Measurements from ENCODE around the gene LRRC56. TPM values are rescaled to one million over a fixed set of nuclear protein-coding genes. Genes with fewer than 3 reads are reported as not detected.

The LRRC56 gene
- total and polyA plus RNA-seq, 2 of the 13 experiments (the other 11 are each of a cell fraction or from before 2014, with no cell fraction given) = 0.11 to 0.29 TPM

DNA sequence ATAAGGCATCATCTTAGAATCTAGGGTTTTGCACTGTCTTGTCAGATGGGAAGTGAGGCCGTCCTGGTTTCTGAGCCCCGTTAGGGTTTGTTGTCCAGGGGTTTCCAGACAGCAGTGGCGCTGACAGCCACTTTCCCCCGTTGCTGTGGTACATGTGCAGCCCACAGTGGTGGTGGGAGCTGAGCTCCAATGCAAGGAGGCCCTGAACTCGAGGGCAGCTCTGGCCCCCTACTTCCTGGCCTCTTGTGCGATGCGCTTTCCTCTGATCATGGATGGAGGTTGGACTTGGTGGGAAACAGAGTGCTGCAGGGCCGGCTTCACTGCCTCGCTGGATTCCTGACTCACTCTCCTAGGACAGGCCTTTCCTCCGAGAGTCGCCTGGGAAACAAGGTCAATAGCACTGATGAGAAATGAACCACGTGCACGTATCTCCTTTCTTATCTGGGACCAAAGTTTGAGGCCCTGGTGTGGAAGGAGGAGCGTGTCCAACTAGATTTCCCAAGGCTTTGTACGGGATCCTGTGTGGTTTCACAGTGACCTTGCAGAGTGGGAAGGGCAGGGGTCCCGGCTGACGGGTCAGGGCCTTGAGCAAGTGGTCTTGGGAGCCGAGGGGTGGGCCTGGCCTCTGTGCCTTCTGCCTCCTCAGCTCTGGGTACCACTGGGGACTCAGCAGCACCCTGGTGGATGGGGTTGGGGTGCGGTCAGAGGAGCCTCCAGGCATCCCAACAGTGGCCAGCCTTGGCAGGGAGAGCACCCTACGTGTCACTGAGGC is 42.7 kb downstream of the LRRC56 start (continued):
- TF ChIP-seq ZNF253 (CRISPR knock-in tag; IDR thresholded peaks at IDR 0.05; ENCODE audit: borderline replicate concordance) (no peak), REXO4 (CRISPR knock-in tag; IDR thresholded peaks at IDR 0.05; ENCODE audit: borderline replicate concordance) (no peak), SIN3A (IDR thresholded peaks at IDR 0.05; ENCODE audit: borderline replicate concordance, low read depth, low read length) (no peak), ZSCAN31 (CRISPR knock-in tag; IDR thresholded peaks at IDR 0.05; ENCODE audit: low read depth) (no peak), ZNF24 (IDR thresholded peaks at IDR 0.05) (no peak), DPF2 (CRISPR knock-in tag; IDR thresholded peaks at IDR 0.05; ENCODE audit: borderline replicate concordance, low read depth) (no peak), ELF3 (CRISPR knock-in tag; IDR thresholded peaks at IDR 0.05) (peak; percentile 24; the same call in 1 of the 2 replicates), MAFG (CRISPR knock-in tag; IDR thresholded peaks at IDR 0.05) (no peak), SRSF1 (optimal IDR thresholded peaks at IDR 0.05; ENCODE audit: low read depth, low read length) (no peak), SRY (CRISPR knock-in tag; IDR thresholded peaks at IDR 0.05) (0 out of 2 replicates have a peak, but pooled peaks have one; percentile 55), GPN1 (CRISPR knock-in tag; IDR thresholded peaks at IDR 0.05; ENCODE audit: borderline replicate concordance) (no peak)
- TF ChIP-seq, protein P1, sequence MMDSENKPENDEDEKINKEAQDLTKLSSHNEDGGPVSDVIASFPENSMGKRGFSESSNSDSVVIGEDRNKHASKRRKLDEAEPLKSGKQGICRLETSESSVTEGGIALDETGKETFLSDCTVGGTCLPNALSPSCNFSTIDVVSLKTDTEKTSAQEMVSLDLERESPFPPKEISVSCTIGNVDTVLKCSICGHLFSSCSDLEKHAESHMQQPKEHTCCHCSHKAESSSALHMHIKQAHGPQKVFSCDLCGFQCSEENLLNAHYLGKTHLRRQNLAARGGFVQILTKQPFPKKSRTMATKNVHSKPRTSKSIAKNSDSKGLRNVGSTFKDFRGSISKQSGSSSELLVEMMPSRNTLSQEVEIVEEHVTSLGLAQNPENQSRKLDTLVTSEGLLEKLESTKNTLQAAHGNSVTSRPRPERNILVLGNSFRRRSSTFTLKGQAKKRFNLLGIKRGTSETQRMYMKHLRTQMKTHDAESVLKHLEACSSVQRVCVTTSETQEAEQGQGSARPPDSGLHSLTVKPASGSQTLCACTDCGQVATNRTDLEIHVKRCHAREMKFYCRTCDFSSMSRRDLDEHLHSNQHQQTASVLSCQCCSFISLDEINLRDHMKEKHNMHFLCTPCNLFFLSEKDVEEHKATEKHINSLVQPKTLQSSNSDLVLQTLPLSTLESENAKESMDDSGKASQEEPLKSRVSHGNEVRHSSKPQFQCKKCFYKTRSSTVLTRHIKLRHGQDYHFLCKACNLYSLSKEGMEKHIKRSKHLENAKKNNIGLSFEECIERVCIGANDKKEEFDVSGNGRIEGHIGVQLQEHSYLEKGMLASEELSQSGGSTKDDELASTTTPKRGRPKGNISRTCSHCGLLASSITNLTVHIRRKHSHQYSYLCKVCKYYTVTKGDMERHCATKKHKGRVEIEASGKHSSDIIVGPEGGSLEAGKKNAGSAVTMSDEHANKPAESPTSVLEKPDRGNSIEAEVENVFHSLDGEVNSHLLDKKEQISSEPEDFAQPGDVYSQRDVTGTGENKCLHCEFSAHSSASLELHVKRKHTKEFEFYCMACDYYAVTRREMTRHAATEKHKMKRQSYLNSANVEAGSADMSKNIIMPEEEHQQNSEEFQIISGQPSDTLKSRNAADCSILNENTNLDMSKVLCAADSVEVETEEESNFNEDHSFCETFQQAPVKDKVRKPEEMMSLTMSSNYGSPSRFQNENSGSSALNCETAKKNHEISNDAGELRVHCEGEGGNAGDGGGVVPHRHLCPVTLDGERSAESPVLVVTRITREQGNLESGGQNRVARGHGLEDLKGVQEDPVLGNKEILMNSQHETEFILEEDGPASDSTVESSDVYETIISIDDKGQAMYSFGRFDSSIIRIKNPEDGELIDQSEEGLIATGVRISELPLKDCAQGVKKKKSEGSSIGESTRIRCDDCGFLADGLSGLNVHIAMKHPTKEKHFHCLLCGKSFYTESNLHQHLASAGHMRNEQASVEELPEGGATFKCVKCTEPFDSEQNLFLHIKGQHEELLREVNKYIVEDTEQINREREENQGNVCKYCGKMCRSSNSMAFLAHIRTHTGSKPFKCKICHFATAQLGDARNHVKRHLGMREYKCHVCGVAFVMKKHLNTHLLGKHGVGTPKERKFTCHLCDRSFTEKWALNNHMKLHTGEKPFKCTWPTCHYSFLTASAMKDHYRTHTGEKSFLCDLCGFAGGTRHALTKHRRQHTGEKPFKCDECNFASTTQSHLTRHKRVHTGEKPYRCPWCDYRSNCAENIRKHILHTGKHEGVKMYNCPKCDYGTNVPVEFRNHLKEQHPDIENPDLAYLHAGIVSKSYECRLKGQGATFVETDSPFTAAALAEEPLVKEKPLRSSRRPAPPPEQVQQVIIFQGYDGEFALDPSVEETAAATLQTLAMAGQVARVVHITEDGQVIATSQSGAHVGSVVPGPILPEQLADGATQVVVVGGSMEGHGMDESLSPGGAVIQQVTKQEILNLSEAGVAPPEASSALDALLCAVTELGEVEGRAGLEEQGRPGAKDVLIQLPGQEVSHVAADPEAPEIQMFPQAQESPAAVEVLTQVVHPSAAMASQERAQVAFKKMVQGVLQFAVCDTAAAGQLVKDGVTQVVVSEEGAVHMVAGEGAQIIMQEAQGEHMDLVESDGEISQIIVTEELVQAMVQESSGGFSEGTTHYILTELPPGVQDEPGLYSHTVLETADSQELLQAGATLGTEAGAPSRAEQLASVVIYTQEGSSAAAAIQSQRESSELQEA (CRISPR knock-in tag; IDR thresholded peaks at IDR 0.05; ENCODE audit: not compliant biosample characterization) = no peak
- TF ChIP-seq, protein P2, sequence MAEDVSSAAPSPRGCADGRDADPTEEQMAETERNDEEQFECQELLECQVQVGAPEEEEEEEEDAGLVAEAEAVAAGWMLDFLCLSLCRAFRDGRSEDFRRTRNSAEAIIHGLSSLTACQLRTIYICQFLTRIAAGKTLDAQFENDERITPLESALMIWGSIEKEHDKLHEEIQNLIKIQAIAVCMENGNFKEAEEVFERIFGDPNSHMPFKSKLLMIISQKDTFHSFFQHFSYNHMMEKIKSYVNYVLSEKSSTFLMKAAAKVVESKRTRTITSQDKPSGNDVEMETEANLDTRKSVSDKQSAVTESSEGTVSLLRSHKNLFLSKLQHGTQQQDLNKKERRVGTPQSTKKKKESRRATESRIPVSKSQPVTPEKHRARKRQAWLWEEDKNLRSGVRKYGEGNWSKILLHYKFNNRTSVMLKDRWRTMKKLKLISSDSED (CRISPR knock-in tag; IDR thresholded peaks at IDR 0.05) = no peak
- TF ChIP-seq, protein P3, sequence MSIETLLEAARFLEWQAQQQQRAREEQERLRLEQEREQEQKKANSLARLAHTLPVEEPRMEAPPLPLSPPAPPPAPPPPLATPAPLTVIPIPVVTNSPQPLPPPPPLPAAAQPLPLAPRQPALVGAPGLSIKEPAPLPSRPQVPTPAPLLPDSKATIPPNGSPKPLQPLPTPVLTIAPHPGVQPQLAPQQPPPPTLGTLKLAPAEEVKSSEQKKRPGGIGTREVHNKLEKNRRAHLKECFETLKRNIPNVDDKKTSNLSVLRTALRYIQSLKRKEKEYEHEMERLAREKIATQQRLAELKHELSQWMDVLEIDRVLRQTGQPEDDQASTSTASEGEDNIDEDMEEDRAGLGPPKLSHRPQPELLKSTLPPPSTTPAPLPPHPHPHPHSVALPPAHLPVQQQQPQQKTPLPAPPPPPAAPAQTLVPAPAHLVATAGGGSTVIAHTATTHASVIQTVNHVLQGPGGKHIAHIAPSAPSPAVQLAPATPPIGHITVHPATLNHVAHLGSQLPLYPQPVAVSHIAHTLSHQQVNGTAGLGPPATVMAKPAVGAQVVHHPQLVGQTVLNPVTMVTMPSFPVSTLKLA (IDR thresholded peaks at IDR 0.05) = peak; percentile 56
- TF ChIP-seq, protein P4, sequence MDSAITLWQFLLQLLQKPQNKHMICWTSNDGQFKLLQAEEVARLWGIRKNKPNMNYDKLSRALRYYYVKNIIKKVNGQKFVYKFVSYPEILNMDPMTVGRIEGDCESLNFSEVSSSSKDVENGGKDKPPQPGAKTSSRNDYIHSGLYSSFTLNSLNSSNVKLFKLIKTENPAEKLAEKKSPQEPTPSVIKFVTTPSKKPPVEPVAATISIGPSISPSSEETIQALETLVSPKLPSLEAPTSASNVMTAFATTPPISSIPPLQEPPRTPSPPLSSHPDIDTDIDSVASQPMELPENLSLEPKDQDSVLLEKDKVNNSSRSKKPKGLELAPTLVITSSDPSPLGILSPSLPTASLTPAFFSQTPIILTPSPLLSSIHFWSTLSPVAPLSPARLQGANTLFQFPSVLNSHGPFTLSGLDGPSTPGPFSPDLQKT (CRISPR knock-in tag; IDR thresholded peaks at IDR 0.05; ENCODE audit: borderline replicate concordance) = no peak
- TF ChIP-seq, protein P5, sequence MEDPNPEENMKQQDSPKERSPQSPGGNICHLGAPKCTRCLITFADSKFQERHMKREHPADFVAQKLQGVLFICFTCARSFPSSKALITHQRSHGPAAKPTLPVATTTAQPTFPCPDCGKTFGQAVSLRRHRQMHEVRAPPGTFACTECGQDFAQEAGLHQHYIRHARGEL (CRISPR knock-in tag; IDR thresholded peaks at IDR 0.05) = no peak
